Measurements from ENCODE around the gene AFAP1.

DNA sequence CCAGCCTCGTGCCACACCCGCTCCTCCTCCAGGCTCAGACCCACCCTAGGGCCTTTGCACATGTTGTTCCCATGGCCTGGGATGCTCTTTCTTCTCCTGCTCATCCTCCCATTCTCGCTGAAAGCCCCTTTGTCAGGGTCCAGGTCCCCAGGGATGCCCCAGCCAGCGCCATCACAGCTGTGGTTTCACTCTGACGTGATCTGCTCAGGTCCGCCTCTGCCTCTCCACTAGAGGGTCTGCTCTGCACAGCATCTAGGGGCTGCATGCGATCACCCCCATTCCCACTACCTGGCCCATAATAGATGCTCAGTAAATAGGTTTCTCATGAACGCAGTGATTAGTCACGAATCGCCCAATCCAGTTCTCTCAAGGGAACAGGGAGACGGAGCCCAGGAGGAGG lies 222.5 kb downstream of the AFAP1 start:
- TF ChIP-seq EZH2 (IDR thresholded peaks at IDR 0.05; ENCODE audit: low read length) (no peak), CTCF (optimal IDR thresholded peaks at IDR 0.05 in 1 of 3, IDR thresholded peaks at IDR 0.05 in 1 of 3, conservative IDR thresholded peaks at IDR 0.05 in 1 of 3; ENCODE audit: extremely low read depth in 1 of 3, insufficient read depth in 2 of 3, low read length in 3 of 3) (no peak)
